OCI-LY3 (cell line): ENCODE results near the gene JMJD7.

ENCODE experiments used
- H2AFZ ChIP-seq: fragments of 200-600, 300-600 bp; shearing (Covaris generic); 2 replicates; pipeline ENCODE4 v1.6.0; 2014; ENCODE audit warnings: antibody characterized with exemption, low read depth, low read length
- H3K27ac ChIP-seq: fragments of 200-600, 300-600 bp; sonication (generic); 2 replicates; pipeline ENCODE4 v1.5.1; 2014; ENCODE audit warnings: mild to moderate bottlenecking, low read length, moderate library complexity, mixed read lengths
- H3K27me3 ChIP-seq: fragments of 200-600, 300-600 bp; sonication (generic); 2 replicates; pipeline ENCODE4 v1.6.1; 2014; ENCODE audit warnings: low read depth, low read length, mixed read lengths
- H3K36me3 ChIP-seq: fragments of 200-600, 300-600 bp; sonication (generic); replicated peaks from 2 replicates; pipeline ENCODE3; 2014; ENCODE audit warnings: low read depth, low read length, mixed read lengths
- H3K4me1 ChIP-seq: fragments of 300-600, 200-600 bp; sonication (generic); 2 replicates; pipeline ENCODE4 v1.6.1; 2014; ENCODE audit warnings: low read length, mixed read lengths
- H3K4me2 ChIP-seq: fragments of 200-600, 300-600 bp; sonication (generic); 2 replicates; pipeline ENCODE4 v1.6.1; 2014; ENCODE audit warnings: low read length, mixed read lengths
- H3K4me3 ChIP-seq: fragments of 300-600, 200-600 bp; sonication (generic); 2 replicates; pipeline ENCODE4 v1.5.1; 2014; ENCODE audit warnings: antibody characterized with exemption, mild to moderate bottlenecking, low read length, moderate library complexity
- H3K79me2 ChIP-seq: fragments of 300-600, 200-600 bp; shearing (Covaris generic); 2 replicates; pipeline ENCODE4 v1.6.1; 2014; ENCODE audit warnings: mild to moderate bottlenecking, low read length, mixed read lengths
- H3K9ac ChIP-seq: fragments of 300-600, 200-600 bp; shearing (Covaris generic); 2 replicates; pipeline ENCODE4 v1.6.0; 2014; ENCODE audit warnings: mild to moderate bottlenecking, low read length, moderate library complexity
- H3K9me3 ChIP-seq: fragments of 200-600, 300-600 bp; shearing (Covaris generic); 2 replicates; pipeline ENCODE4 v1.6.1; 2014; ENCODE audit warnings: low read length, mixed read lengths; ENCODE audit not compliant: insufficient read depth
- H4K20me1 ChIP-seq: fragments of 200-600, 300-600 bp; sonication (generic); 2 replicates; pipeline ENCODE4 v1.6.1; 2016; ENCODE audit warnings: low read length, mixed read lengths; ENCODE audit not compliant: insufficient read depth
- EZH2phosphoT487 ChIP-seq: fragments of 200-600 bp; shearing (Covaris generic); IDR thresholded peaks from 2 replicates; pipeline ENCODE4 v1.6.1; 2018; ENCODE audit warnings: antibody characterized with exemption, mixed run types, low read depth
- TF ChIP-seq, protein P1 (sequence below): fragments of 200-600, 300-600 bp; sonication (generic); IDR thresholded peaks from 2 replicates; pipeline ENCODE4 v1.5.1; 2014; ENCODE audit warnings: antibody characterized with exemption, low read length, low read depth

The JMJD7 gene

DNA sequence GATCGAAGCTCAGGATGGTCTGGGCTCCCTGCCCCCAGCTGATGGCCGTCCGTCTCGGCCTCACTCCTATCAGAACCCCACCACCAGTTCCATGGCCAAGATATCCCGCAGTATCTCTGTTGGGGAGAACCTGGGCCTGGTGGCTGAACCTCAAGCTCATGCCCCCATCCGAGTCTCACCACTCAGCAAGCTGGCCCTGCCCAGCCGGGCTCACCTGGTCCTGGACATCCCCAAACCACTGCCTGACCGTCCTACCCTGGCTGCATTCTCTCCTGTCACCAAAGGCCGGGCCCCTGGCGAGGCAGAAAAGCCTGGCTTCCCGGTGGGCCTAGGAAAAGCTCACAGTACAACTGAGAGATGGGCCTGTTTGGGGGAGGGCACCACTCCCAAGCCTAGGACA lies 4.4 kb upstream of the JMJD7 start:
- H3K4me2 ChIP-seq: no peak overlapping the region
- no peaks in the 10 kb centered on the region for H3K36me3 ChIP-seq

DNA sequence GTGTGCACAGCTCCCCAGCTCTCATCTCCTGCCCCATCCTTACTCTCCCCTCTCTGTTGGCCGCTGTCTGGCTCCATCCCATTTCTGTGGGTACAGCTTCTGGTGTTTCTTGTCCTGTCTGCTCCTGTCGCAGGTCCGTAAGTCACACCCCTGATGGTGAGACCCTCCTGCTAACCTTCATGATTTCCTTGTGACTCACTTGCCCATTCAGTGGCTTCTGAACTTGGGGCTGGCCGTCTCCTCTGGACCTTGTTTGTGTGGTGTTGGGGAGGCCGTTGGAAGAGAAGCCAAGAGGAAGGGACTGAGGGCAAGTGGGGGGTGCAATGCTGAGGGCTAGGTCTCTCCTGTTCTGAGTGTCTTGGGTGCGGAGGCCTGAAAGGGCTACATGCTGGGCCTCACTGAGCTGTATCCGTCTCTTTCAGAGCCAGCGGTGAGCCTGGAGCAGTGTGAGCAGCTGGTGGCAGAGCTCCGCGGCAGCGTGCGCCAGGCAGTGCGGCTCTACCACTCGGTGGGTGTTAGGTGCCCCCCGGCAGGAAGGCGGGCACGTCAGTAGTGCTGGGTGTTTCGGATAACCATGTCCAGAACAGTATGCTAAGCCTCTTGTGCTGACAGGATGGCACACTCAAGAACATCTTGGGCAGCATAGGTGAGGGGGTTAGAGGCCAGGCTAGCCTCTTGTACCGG lies 3.7 kb upstream of the JMJD7 start:
- peaks cover 5% of the 10 kb centered on the region; the same call in 1 of the 2 replicates for H3K4me1 ChIP-seq
- H3K36me3 ChIP-seq: no peaks in the 10 kb centered on the region

More for the DNA sequence above, 4.4 kb upstream of the JMJD7 start:
- no peaks in the 10 kb centered on the region for H3K27me3 ChIP-seq
- no peak overlapping the region for H3K4me3 ChIP-seq
- no peak overlapping the region for H3K27ac ChIP-seq
- no peaks in the 10 kb centered on the region for H3K4me1 ChIP-seq
- no peak overlapping the region for H3K9ac ChIP-seq
- no peak overlapping the region for H2AFZ ChIP-seq
- H4K20me1 ChIP-seq: no peaks in the 10 kb centered on the region
- H3K79me2 ChIP-seq: no peaks in the 10 kb centered on the region
- no peaks in the 10 kb centered on the region for H3K9me3 ChIP-seq
- TF ChIP-seq, protein P1, sequence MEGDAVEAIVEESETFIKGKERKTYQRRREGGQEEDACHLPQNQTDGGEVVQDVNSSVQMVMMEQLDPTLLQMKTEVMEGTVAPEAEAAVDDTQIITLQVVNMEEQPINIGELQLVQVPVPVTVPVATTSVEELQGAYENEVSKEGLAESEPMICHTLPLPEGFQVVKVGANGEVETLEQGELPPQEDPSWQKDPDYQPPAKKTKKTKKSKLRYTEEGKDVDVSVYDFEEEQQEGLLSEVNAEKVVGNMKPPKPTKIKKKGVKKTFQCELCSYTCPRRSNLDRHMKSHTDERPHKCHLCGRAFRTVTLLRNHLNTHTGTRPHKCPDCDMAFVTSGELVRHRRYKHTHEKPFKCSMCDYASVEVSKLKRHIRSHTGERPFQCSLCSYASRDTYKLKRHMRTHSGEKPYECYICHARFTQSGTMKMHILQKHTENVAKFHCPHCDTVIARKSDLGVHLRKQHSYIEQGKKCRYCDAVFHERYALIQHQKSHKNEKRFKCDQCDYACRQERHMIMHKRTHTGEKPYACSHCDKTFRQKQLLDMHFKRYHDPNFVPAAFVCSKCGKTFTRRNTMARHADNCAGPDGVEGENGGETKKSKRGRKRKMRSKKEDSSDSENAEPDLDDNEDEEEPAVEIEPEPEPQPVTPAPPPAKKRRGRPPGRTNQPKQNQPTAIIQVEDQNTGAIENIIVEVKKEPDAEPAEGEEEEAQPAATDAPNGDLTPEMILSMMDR: no peak
- no peak for TF ChIP-seq EZH2phosphoT487

DNA sequence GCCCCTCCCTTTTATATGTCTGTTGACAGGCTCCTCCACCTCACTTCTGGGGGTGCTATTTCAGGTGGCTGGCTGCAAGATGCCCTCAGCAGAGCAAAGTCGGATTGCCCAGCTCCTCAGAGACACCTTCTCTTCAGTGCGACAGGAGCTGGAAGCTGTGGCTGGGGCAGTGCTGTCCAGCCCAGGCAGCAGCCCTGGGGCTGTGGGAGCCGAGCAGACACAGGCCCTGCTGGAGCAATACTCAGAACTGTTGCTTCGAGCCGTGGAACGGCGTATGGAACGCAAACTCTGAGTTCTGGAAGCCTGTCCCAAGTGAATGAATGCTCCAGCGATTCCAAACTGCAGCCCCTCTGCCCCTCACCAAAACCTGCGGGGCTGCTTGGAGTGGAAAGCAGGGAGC lies 2.7 kb upstream of the JMJD7 start:
- Histone ChIP-seq H3K4me2 (no peak overlapping the region), H3K36me3 (no peaks in the 10 kb centered on the region), H3K27ac (no peak overlapping the region), H3K9me3 (no peaks in the 10 kb centered on the region), H2AFZ (no peak overlapping the region), H3K27me3 (no peaks in the 10 kb centered on the region), H3K4me3 (no peak overlapping the region), H3K79me2 (no peaks in the 10 kb centered on the region), H4K20me1 (no peaks in the 10 kb centered on the region), H3K4me1 (peaks cover 5% of the 10 kb centered on the region; the same call in 1 of the 2 replicates), H3K9ac (no peak overlapping the region)
- TF ChIP-seq EZH2phosphoT487: no peak
- TF ChIP-seq, protein P1: no peak

More for the DNA sequence above, 3.7 kb upstream of the JMJD7 start:
- Histone ChIP-seq H3K4me3 (no peak overlapping the region), H4K20me1 (no peaks in the 10 kb centered on the region), H2AFZ (no peak overlapping the region), H3K9ac (no peak overlapping the region), H3K79me2 (no peaks in the 10 kb centered on the region), H3K27ac (no peak overlapping the region), H3K27me3 (no peaks in the 10 kb centered on the region), H3K4me2 (no peak overlapping the region), H3K9me3 (no peaks in the 10 kb centered on the region)
- TF ChIP-seq, protein P1: no peak
- TF ChIP-seq EZH2phosphoT487: no peak

DNA sequence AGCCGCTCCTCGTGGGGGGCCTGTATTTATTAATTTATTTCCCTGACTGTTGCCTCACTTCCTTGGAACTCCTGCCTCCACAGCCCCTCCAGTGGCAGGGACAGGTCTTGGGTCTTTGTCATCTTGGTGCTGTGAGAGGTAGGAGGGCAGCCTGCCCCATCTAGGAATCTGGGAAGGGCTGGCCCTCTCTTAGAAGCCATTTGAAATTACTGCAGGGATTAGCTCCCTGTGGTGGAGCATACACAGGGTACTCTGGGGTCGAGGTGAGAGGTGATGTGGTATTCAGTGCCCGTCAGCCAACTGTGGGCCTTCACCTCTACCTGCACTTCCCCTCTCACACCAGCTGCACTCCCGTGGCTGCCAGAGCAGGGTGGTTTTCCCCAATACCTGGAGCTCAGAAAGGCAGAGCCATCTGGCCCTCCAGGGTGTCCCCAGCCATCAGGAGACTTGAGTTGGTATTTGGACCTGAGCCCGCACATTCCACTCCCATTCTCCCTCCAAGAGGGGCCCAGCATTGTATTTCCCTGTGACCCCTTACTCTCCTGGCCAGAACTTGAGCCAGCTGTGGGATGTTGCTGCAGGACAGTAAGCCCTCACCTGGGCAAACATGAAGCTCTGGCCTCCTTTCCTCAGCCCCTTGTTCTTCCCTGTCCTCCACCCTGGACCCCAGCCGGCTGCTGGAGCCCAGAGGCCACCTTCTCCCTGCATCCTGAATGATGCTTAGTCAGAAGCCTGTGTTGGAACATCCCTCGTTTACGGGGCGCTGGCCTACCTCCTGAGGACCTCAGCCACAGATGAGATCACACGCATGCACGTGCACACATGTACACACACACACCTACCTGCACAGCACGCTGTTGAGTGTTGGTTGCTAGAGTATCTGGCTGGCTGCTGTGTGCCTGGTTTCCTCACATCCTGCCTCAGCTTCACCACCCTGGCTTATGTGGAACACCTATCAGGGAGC lies 2.0 kb upstream of the JMJD7 start:
- Histone ChIP-seq H3K36me3 (no peaks in the 10 kb centered on the region), H3K9me3 (no peaks in the 10 kb centered on the region), H2AFZ (no peak overlapping the region), H3K27me3 (no peaks in the 10 kb centered on the region), H3K27ac (no peak overlapping the region), H3K4me2 (no peak overlapping the region), H3K9ac (no peak overlapping the region), H3K4me3 (no peak overlapping the region), H3K79me2 (no peaks in the 10 kb centered on the region), H3K4me1 (peaks cover 5% of the 10 kb centered on the region; the same call in 1 of the 2 replicates), H4K20me1 (no peaks in the 10 kb centered on the region)
- TF ChIP-seq, protein P1: no peak
- TF ChIP-seq EZH2phosphoT487: no peak
